Endometrial microvascular endothelial cells (primary cell): ENCODE measurements around the gene MYO1G. TPM values are rescaled to one million over a fixed set of nuclear protein-coding genes. Genes with fewer than 3 reads are reported as not detected.
"Not testable (repeated sequence)": the region's sequence is repeated elsewhere in the genome, so short reads cannot be mapped to it uniquely, and the experiment has no call there.

Experiments
- in situ Hi-C: cut with HindIII; loops from 2 replicates; pipeline ENCODE4 v1.10.0; 2017; ENCODE audit warnings: low sequenced_read_pairs, low pct_unique_long_range_greater_than_20kb; ENCODE audit errors: inconsistent ontology term
- total RNA-seq: library from RNA; depleted of rRNA; stranded (reverse); fragments of >200 nt; gene quantifications from one replicate; pipeline ENCODE4 v1.2.3, GENCODE V29; 2015; ENCODE audit errors: inconsistent ontology term

The MYO1G gene
- total RNA-seq, 1 donor from 2014 or later, result not detected

- in situ Hi-C loops, result no loop called here
Measured at GRCh38 chr7:44958645-44959344, 20.0 kb downstream of the MYO1G start.

- in situ Hi-C loops, result no loop called here
Measured at GRCh38 chr7:44956157-44956766, 22.6 kb downstream of the MYO1G start.

- in situ Hi-C loops, result no loop called here
Measured at GRCh38 chr7:44955733-44956132, 23.1 kb downstream of the MYO1G start.

- in situ Hi-C loops, result no loop called here
Measured at GRCh38 chr7:44953156-44953555, 25.7 kb downstream of the MYO1G start.

DNA sequence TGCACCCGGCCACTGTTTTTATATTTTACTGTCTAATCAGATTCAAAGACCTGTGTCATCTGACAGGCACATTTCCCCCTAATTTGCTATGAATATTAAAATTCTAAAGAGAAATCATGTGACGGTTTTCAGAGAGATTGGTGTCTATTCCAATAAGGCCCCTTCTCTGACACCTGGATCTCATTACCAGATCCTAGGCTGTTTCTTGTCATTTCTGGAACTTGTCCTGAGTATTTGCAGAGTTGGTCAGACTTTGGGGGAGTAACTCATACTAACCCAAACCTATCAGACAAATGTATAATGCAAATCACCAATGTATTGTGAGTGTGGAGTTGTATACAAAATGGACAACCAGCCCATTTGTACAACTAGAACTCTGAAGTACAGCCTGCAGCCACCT, 29.5 kb downstream of the MYO1G start:
- in situ Hi-C loops, result no loop called here

- in situ Hi-C loops, result no loop called here
Measured at GRCh38 chr7:44945479-44945878, 33.3 kb downstream of the MYO1G start.

DNA sequence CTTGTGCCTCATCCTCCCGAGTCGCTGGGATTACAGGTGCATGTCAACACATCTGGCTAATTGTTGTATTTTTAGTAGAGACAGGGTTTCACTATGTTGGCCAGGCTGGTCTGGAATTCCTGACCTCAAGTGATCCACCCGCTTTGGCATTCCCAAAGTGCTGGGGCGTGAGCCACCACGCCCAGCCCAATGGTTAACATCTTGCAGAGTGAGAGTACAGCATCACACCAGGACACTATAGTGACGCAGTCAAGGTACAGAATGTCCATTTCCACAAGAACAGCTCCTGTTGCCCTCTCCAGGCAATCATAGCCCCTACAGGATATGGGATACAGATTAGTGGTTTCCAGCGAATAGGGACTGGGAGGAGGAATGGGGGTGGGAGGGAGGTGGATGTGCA, 34.0 kb downstream of the MYO1G start:
- in situ Hi-C loops, result no loop called here

DNA sequence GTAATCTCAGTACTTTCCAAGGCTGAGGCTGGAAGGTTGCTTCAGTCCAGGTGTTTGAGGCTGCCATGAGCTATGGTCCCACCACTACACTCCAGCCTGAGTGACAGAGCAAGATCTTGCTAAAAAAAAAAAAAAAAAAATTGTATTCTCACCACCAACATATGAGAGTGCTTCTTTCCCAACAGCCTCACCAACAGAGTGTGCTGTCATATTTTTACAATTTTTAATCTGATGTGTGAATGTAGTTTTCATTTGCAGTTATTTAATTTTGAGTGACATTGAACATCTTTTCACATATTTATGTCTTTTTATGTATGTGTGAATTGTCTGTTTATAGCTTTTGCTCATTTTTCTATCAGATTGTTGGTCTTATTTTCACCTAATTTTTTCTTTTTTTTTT, 35.2 kb downstream of the MYO1G start:
- in situ Hi-C loops, result no loop called here

GRCh38 chr7:44937426-44937825, 41.4 kb downstream of the MYO1G start:
- in situ Hi-C loops, result no loop called here

GRCh38 chr7:44936322-44936721, 42.5 kb downstream of the MYO1G start:
- in situ Hi-C loops, result no loop called here

GRCh38 chr7:44935583-44935982, 43.2 kb downstream of the MYO1G start:
- in situ Hi-C loops, result no loop called here

DNA sequence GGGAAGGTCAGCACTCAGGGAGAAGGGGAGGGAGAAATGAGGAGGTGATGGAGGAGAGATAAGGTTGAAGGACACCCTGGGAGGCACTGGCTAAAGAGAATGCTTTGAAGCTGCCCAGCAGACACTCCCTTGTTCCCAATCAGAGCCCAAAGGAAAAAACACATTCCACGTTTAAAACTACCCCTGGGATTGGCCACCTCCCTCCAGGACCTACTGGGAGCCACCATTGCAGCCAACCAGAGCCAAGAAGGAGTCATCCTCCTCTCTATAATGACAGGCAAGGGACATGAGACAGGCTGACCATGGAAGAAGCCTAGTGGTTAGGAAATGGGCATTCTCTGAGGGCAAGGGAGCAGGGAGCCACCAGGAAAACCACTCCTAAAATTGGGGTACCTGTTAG, 43.8 kb downstream of the MYO1G start:
- in situ Hi-C loops, result no loop called here

DNA sequence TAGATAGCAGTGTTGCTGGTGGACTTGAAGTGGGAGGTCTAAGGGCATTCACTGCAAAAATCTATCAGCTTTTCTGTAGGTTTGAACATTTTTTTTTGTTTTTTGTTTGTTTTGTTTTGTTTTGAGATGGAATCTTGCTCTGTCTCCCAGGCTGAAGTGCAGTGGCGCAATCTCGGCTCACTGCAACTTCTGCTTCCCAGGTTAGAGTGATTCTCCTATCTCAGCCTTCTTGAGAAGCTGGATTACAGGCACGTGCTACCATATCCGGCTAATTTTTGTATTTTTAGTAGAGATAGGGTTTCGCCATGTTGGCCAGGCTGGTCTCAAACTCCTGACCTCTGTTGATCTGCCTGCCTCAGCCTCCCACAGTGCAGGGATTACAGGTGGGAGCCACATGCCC, 44.3 kb downstream of the MYO1G start:
- in situ Hi-C loops, result not testable (repeated sequence)

- in situ Hi-C loops, result no loop called here
Measured at GRCh38 chr7:44930921-44931320, 47.9 kb downstream of the MYO1G start.

- in situ Hi-C loops, result no loop called here
Measured at GRCh38 chr7:44922351-44922694, 56.5 kb downstream of the MYO1G start.

GRCh38 chr7:44921607-44922350, 57.0 kb downstream of the MYO1G start:
- in situ Hi-C loops, result no loop called here

DNA sequence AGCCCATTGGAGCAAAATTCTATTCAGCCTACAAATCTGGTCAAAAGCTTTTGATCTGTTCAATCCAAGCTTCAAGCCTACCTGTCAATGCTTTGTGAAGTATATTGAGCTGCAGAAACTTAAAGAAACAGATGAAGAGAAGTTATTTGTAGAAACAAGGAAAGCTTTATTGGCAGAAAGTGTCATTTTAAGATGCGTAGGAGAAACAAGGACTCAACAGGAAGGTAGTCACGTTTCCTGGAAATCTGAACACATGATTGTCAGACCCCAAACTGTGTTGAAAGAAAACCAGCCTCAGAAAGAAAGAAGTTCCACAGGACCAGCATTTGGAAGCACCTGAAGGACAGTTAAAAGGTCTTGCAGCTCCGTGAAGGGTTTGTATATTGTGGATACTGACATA, 58.7 kb downstream of the MYO1G start:
- in situ Hi-C loops, result no loop called here

GRCh38 chr7:44918029-44918428, 60.8 kb downstream of the MYO1G start:
- in situ Hi-C loops, result no loop called here

DNA sequence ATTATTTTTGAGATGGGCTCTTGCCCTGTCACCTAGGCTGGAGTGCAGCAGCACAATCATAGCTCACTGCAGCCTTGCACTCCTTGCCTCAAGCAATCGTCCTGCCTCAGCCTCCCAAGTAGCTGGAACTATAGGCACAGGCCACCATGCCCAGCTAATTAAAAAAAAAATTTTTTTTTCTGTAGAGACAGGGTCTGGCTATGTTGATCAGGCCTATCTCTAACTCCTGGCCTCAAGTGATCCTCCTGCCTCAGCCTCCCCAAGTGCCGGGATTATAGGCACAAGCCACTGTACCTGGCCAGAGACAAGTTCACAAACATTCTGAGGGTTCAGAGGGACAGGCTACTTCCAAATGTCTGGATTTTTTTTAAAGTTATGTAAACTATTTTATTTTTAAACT, 61.4 kb downstream of the MYO1G start:
- in situ Hi-C loops, result no loop called here

- in situ Hi-C loops, result no loop called here
Measured at GRCh38 chr7:44914992-44915607, 63.7 kb downstream of the MYO1G start.
